Measurements from ENCODE around the gene SYT7. TPM values are rescaled to one million over a fixed set of nuclear protein-coding genes. Genes with fewer than 3 reads are reported as not detected.
"Not testable (repeated sequence)": the region's sequence is repeated elsewhere in the genome, so short reads cannot be mapped to it uniquely, and the experiment has no call there.

The SYT7 gene
- total and polyA plus RNA-seq, 12 donors: 11.5 to 26.1 (median 18.7) TPM

GRCh38 chr11:61616434-61616833 lies 35.6 kb upstream of the SYT7 start:
- Histone ChIP-seq H3K4me1 (no peaks in the 10 kb centered on the region), H3K9me3 (no peaks in the 10 kb centered on the region), H3K4me3 (no peak overlapping the region), H3K27ac (no peak overlapping the region), H3K27me3 (peaks cover 0 to 10% (median 0%) of the 10 kb centered on the region in 7 donors), H3K36me3 (no peaks in the 10 kb centered on the region)
- 55 to 65% methylated on average over 2 of the region's 2 CpGs for WGBS, 2 donors
- TF ChIP-seq CTCF (IDR thresholded peaks at IDR 0.05): no peak
- intact Hi-C loops (cut with DNase I): no loop called here
- no peak for DNase-seq
- no peak for ATAC-seq

- H3K27ac ChIP-seq; ATAC-seq; intact Hi-C loops (cut with DNase I); DNase-seq; H3K36me3 ChIP-seq; H3K4me3 ChIP-seq; H3K9me3 ChIP-seq: not testable (repeated sequence)
- Histone ChIP-seq H3K27me3 (peaks cover 0 to 12% (median 0%) of the 10 kb centered on the region in 7 donors), H3K4me1 (peaks cover 0 to 16% (median 7%) of the 10 kb centered on the region in 9 donors)
- 58 to 69% methylated on average over 6 of the region's 6 CpGs for WGBS, 2 donors
These were observed 33.9 kb upstream of the SYT7 start for GRCh38 chr11:61614782-61615181.

DNA sequence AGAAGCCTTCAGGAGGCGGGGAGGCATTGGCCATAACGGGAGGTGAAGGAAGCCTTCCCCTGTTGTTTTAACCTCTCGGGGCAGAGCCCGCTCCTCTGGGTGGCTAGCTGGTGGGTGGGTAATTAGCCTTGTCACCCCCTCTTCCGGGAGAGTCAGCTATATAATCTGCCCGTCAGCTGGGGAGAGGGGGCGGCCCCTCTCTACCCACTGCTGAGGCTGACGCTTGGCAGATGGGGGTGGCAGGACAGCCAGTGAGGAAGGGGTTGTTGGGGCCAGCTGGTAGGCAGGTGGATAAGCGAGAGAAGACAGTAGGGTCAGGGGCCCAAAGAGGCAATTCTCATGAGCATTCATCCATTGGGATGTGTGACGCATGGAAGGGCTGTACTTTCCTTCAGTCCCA lies 33.0 kb upstream of the SYT7 start:
- peaks cover 0 to 21% (median 7%) of the 10 kb centered on the region in 9 donors for H3K4me1 ChIP-seq
- H3K27me3 ChIP-seq: peaks cover 0 to 12% (median 0%) of the 10 kb centered on the region in 7 donors
- H3K9me3 ChIP-seq: no peaks in the 10 kb centered on the region
- no peak overlapping the region for H3K27ac ChIP-seq
- 68 to 69% methylated on average over 10 of the region's 10 CpGs for WGBS, 2 donors
- intact Hi-C loops (cut with DNase I): no loop called here
- TF ChIP-seq CTCF (IDR thresholded peaks at IDR 0.05): no peak
- ATAC-seq (no peak), DNase-seq (no peak)
- H3K36me3 ChIP-seq: no peaks in the 10 kb centered on the region
- H3K4me3 ChIP-seq: no peak overlapping the region

DNA sequence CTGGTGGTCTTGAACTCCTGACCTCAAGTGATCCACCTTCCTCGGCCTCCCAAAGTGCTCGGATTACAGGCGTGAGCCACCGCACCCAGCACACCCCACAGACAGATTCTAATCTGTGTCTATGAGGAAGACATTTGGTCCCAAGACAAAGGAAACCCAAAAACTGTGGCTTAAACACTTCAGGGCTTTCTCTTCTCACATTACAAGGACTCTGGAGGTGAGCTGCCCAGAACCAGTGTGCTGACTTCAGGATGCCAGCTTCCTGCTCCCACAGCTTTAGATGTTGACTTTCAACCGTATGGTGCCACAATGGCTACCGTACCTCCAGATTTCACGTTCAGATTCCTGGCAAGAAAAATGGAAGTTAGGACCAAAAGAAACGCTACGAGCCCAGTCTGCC lies 32.2 kb upstream of the SYT7 start:
- DNase-seq (no peak), ATAC-seq (no peak)
- Histone ChIP-seq H3K36me3 (no peaks in the 10 kb centered on the region), H3K4me1 (peaks cover 0 to 21% (median 7%) of the 10 kb centered on the region in 9 donors), H3K9me3 (no peaks in the 10 kb centered on the region), H3K27ac (no peak overlapping the region), H3K27me3 (peaks cover 0 to 12% (median 0%) of the 10 kb centered on the region in 7 donors), H3K4me3 (no peak overlapping the region)
- no peak for TF ChIP-seq CTCF (IDR thresholded peaks at IDR 0.05)
- intact Hi-C loops (cut with DNase I): no loop called here
- WGBS, 2 donors: 69 to 86% methylated on average over 9 of the region's 9 CpGs

- peaks cover 0 to 12% (median 0%) of the 10 kb centered on the region in 7 donors for H3K27me3 ChIP-seq
- H3K36me3 ChIP-seq: no peaks in the 10 kb centered on the region
- H3K4me3 ChIP-seq: no peak overlapping the region
- DNase-seq (no peak), ATAC-seq (peak in 1 of 8 donors; percentile 19)
- peaks cover 0 to 21% (median 7%) of the 10 kb centered on the region in 9 donors for H3K4me1 ChIP-seq
- no peak overlapping the region for H3K27ac ChIP-seq
- H3K9me3 ChIP-seq: no peaks in the 10 kb centered on the region
- no peak for TF ChIP-seq CTCF (IDR thresholded peaks at IDR 0.05)
- intact Hi-C loops (cut with DNase I): no loop called here
- 66 to 87% methylated on average over 8 of the region's 8 CpGs for WGBS, 2 donors
These were observed 30.4 kb upstream of the SYT7 start for GRCh38 chr11:61611309-61611708.
